Hematopoietic multipotent progenitor cell (in vitro differentiated cells): Measurements from ENCODE around the gene PLIN5. TPM values are rescaled to one million over a fixed set of nuclear protein-coding genes. Genes with fewer than 3 reads are reported as not detected.

Source experiments
- DNase-seq, 3 donors: peaks; one replicate each; pipeline ENCODE4 v3.0.0-alpha.2; 2011 to 2015; ENCODE audit warnings: low read depth in 2 of 3, low spot score in 2 of 3
- total RNA-seq: library from RNA; depleted of rRNA; stranded (reverse); fragments of >200 nt; gene quantifications from one replicate; pipeline ENCODE4 v1.2.3, GENCODE V29; 2012

Gene PLIN5
- total RNA-seq, 1 donor = 0.27 TPM

DNA sequence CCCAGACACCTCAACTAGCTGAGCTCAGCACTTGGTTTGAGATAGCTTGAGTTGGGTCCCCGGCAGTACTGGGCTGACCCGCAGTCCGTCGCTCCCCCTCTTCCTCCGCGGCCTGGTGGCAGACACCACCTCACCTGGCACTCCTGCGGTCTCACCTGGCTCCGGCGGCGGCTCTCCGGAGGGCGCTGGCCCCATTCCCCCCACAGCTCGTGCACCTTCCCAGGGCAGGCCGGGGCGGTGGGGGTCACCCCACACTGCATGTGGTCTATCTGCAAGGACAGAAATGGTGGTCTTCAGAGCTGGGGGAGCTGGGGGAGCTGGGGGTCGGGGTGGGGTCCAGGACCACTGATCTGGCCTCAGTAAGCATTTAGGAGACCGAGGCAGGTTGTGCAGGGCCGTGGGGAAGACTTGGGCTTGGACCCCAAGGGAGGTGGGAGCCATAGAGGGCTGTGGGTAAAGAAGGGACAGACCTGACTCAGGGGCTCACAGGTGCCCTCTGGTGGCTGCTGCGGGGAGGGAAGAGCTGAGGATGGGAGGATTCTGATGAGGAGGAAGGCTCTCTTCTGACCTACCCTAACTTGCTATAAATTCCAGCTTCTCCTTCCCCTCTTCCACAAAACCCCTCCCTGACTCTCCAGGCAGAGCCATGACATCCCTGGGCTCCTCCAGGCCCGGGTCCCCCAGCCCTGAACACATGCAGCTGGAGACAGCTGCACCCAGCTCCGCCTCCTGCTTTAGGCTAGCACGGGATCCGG lies 10.0 kb downstream of the PLIN5 start:
- DNase-seq = peak; percentile 18 to 63 (median 48)

DNA sequence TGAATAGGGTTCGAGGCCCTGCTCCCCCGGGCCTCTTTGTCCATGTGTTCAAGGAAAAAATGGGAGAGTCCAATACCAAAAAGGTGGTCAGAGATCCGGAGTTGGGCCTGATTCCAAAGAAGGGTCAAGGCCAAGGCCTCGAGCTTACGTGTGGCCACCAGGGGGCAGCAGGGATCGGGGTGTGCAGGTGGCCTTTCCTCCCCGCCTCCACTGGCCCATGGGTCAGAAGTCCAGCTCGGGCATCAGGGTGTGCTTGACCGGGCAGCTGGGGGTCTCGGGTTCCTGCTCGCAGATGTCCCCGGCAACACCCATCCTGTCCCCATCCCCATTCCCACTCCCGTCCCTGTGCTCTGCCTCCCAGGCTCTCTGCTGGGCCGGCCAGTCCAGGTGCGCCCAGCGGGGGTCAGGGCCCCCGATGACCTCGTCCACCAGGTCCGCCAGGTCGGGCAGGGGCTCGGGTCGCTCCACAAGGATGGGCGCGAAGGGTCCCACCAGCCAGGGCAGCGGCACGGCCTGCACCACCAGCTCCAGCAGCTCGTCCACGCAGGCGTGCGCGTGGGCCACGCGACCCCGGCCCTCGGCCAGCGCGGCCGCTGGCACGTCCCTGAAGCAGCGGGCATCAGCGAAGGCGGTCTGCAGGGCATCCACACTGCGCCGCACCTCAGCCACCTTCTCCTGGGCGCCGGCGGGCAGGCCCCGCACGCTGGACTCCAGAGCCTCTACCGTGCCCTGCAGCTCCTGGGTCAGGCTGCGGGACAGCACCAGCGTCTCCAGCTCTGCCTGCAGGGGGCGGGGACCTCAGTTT lies 11.5 kb downstream of the PLIN5 start:
- DNase-seq = peak in 1 of 3 donors; percentile 26

DNA sequence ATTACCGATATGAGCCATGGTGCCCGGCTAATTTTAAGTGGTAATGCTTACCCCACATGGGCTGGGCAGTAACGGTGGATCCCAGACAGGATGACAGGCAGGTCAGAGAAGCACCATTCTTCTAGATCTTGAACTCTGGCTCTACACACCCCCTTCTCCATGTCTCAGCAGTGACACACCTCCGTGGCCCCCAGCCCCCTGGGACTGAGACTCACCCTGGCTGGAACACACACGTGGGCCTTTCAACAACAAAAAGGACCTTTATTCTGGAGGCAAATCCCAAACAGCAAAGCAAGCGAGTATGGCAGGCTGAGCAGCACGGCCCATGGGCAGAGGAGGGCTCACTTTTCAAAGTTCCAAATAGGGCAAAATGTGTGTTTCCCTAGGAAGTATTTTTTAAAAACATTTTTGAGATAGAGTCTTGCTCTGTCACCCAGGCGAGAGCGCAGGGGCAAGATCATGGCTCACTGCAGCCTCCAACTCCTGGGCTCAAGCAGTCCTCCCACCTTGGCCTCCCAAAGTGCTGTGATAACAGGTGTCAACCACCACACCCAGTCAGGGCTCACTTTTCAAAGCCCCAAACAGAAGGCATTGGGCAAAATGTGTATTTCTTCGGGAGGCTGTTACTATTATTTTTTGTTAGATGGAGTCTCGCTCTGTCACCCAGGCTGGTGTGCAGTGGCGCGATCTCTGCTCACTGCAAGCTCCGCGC lies 12.6 kb downstream of the PLIN5 start:
- DNase-seq = no peak

DNA sequence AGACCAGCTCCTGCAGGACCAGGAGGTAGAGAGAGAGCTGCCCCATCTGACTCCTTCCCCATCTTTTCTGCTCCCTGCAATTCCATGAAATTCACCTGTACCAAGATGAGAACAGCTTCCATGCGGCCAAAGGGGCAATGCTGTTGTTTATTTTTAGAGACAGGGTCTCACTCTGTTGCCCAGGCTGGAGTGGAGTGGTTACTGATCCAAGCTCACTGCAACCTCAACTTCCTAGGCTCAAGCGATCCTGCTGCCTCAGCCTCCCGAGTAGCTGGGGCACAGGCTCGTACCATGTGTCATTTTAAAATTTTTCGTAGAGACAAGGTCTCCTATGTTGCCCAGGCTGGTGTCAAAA lies 13.2 kb downstream of the PLIN5 start:
- DNase-seq = no peak

DNA sequence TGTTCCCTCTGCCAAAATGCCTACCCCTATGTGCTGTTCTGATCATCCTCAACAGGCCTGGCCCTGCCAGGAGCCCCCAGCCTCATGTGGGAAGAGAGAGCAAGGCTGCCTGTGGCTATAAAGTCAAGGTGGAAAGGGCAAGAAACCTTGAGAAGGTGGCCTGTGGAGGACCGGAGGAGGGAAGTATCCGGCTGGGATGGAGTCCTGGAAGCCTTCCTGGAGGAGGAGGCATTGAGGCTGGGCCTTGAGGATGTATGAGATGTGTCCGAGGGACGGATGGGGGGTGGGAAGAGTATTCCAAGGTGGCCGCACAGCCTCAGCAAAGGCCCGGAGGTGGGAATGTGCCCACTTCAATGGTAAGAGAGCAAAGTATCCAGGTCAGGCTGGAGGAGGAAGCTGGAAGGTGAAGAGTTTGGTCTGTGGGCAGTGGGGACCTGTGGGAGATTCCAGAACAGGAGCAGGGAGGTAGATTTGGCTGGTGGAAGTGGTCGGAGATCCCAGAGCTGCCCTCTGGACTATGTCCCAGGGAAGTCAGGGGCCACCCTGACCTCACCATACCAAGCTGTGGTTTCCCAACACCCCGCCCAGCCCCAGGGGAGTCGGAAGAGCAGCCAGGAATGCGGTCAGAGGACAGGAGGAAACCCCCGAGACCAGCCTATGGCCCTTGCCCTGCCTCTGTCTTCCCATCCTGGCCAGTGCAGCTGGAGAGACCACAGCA lies 13.7 kb downstream of the PLIN5 start:
- DNase-seq = no peak

DNA sequence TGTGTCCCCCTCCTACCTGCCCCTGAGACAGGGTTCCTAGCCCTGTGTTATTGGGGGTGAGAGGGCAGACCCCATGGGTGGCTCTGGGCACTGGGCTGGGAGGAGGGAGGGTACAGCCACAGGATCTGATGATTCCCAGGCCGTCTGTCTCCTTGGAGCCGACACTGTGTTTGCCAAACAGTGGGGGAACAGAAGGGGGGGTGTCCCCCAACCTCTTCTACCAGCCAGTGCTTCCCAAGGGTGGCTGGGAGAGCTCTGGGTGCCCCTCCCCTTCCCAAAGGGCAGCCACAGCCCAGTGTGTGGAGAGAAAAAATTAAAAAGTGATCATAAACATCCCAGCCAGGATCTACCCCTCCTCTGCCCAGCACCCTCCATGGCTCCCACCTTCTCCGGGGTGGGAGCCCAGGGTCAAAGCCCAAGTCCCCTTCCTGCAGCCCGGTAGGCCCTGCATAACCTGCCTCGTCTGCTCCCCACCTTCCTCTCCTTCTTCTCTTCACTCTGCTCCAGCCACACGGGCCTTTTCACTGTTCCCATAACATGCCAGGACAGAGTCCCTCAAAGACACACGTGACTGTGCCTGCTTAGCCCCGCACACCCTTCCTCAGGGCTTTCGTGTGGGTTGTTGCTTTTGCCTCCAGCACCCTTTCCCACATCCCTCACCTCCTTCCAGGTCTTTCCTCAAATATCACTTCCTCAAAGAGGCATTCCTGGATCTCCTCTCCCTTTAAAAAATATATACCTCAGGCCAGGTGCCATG lies 15.3 kb downstream of the PLIN5 start:
- DNase-seq = no peak

DNA sequence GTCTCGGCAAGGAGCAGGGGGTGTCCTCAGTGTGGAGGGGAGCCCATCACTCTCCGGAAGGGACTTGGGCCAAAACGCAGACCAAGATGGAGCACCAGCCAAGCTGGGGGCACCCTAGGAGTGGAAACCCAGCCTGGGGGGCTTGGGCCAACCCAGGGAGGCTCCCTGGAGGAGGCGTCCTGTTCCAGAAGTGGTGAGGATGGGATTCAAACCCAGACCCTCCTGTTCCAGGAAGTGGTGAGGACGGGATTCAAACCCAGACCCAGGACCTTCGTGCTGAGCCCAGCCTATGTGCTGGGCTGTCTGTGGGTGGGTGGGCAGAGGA lies 15.9 kb downstream of the PLIN5 start:
- no peak for DNase-seq

DNA sequence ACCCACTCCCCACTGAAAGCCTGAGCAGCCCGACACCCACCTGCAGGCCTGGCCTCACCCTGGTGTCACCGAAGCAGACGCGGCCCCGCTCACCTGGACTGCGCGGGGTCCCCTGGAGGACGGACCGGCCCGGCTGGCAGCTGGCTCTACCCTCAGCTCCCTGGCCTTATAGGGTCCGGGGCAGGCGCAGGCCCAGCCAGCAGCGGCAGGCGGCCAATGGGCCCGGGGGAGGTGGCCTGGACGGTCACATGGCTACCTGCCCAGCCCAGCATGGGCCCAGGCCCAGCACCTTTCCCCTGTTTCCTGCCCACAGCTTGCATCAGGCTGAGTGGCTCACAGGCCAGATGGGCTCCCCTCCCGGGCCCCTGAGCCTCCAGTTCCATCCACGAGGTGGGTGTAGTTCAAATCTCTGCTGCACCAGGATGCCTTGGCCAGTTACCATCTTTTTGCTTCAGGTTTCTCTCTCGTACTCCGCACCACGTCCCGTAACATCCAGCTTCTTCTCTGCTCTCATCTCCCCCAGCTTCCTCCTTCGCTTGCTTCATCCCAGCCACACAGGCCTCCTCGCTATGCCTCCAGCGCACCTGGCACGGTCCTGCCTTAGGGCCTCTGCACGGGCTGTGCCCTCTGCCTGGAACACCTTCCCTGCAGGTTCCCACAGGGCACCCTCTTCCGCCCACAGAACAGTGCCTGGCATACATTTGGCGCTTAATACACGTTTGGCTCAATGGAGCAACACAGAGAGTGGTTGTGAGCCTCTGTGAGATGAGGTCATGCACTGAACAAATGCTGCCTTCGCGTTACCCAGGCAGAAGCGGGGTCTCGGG lies 16.5 kb downstream of the PLIN5 start, which contains the start of gene PLIN4:
Gene PLIN4, minus strand, starts transcription at position 142 of the 827 bp plus-strand sequence. CDS start 214 bp downstream, outside the sequence.
- DNase-seq = no peak

DNA sequence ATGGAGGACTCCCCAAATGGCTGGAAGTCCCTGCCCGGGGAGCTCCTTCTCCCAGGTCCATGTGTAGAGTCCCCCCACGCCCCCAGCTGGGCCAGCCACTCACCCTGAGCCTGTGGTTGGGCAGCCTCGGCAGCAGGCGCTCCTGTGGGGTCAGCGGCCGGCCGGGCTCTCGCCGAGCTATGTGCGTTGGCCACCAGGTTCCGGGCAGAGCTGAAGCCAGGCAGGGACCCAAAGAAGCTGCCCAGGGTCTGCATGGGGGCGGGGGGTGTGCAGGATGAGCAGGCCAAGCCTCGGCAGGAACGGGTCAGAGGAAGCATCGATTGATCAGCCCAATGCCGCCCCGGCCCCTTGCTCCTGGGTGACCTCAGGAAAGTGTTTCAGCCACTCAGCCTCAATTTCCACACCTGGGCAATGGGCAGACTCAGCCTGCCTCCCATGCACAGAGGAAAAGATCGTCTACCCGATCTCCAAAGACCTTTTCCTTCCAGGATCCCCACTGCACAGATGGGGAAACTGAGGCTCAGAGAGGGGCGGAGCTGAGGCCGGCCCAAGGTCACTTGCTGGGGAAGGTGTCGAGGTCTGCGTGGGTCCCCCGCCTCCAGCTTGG lies 17.5 kb downstream of the PLIN5 start:
- DNase-seq = no peak

DNA sequence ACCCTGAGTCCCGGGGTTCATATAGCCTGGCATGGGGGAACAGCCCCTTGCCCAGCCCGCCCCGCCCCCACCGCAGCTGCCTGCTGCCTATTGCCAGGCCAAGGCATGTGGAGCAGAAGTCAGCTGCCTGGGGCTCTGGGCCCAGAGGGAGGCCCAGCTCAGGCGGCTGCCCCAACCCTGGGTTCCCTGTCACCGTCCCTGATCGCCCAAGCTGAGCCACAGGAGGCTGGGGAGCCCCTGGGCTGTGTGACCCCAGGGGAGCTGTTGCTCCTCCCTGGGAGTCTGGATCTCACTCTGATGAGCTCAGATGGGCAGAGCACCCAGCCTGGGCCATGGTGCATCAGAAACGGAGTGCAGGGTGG lies 18.1 kb downstream of the PLIN5 start:
- no peak for DNase-seq

DNA sequence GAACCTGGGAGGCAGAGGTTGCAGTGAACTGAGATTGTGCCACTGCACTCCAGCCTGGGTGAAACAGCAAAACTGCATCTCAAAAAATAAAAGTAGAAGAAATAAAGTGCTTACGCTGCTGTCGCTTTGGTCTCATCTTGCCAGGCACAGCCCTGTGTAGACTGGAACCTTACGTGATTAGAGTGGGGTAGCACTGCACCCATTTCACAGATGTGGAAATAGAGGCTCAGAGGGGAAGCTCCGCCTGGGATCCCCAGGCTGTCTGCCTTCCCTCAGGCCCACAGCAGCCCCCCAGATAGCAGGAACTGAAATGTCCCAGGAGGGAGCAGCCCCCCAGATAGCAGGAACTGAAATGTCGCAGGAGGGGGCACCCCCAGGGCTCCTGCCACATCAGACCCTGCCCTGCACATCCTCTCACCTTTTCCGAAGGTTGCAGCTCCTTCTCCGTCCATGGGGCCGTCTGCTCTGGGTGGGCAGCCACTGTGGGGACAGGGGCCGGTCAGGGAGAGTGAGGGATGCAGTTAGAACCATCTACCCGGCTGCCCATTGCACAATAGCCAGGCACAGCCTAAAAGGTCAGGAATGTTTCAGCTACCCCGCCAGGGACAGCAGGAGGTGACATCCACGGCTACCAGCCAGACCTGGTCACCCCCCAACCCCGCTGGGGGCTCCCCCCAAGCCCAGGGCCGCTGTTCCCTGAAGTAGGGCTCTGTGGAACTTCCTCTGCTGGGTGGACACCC lies 18.7 kb downstream of the PLIN5 start:
- DNase-seq = no peak

DNA sequence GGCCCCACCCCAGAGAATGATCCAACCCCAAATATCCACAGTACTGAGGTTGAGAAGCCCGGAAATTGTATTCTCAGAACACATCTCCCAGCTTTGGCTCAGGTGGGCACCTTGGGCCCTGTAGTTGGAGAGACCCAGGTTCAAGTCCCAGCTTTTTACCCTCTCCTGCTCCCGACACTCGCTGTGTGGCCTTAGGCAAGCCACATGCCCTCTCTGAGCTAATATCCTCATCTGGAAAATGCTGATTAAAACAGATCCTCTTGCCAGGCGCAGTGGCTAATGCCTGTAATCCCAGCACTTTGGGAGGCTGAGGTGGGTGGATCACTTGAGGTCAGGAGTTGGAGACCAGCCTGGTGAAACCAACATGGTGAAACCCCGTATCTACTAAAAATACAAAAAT lies 19.3 kb downstream of the PLIN5 start:
- no peak for DNase-seq

DNA sequence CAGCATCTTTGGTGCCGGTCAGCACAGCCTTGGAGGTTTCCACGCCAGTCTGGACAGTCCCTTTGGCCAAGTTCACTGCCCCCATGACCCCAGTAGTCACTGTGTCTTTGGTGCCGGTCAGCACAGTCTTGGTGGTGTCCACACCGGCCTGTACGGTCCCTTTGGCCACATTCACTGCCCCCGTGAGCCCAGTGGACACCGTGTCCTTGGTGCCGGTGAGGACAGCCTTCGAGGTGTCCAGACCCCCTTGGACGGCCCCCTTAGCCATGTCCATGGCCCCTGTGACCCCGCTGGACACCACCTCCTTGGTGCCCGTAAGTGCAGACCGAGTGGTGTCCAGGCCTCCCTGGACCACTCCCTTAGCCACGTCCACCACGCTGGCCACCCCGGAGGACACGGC lies 21.8 kb downstream of the PLIN5 start:
- DNase-seq = no peak

DNA sequence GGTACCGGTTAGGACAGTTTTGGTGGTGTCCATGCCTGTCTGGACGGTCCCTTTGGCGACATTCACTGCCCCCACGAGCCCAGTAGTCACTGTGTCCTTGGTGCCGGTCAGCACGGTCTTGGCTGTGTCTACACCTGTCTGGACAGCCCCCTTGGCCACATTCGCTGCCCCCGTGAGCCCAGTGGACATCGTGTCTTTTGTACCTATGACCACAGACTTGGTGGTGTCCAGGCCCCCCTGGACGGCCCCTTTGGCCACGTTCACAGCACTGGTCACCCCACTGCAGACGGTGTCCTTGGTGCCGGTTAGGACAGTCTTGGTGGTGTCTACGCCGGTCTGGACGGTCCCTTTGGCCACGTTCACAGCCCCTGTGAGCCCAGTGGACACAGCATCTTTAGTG lies 23.0 kb downstream of the PLIN5 start:
- no peak for DNase-seq

DNA sequence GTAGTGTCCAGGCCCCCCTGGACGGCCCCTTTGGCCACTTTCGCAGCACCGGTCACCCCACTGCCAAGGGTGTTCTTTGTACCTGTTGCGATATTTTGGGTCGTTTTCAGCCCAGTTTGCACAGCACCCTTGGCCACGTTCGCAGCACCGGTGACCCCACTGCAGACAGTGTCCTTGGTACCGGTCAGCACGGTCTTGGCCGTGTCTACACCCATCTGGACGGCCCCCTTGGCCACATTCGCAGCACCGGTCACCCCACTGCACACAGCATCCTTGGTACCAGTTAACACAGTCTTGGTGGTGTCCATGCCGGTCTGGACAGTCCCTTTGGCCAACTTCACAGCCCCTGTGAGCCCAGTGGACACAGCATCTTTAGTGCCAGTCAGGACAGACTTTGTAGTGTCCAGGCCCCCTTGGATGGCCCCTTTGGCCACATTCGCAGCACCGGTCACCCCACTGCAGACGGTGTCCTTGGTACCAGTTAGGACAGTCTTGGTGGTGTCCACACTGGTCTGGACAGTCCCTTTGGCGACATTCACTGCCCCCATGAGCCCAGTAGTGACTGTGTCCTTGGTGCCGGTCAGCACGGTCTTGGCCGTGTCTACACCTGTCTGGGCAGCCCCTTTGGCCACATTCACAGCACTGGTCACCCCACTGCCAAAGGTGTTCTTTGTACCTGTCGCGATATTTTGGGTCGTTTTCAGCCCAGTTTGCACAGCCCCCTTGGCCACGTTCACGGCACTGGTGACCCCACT lies 23.5 kb downstream of the PLIN5 start:
- no peak for DNase-seq

DNA sequence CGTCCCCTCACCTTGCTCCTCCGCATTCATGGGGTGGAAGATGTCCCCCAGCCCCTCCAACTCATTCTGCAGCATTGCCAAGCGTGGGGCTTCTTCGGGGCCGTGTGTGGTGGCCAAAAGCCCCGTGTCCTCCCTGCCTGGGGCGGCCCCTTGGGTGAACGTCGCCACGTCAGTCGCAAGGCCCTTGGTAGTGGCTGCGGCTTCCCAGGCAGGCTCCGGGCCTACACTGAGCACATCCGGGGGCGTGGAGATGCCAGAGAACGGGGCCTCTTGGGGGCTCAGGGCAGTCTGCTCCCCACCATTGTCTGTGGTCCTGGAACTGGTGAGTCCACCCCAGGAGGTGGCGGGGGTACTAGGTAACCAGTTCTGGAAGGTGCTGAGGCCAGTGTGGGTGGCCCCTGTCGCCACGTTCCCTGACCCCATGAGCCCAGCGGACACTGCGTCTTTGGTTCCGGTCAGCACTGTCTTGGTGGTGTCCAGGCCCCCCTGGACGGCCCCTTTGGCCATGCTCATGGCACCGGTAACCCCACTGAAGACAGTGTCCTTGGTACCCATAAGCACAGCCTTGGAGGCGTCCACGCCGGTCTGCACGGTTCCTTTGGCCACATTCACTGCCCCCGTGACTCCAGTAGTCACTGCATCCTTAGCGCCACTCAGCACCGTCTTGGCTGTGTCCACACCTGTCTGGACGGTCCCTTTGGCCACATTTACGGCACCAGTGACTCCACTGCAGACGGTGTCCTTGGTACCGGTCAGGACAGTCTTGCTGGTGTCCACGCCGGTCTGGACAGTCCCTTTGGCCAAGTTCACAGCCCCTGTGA lies 24.4 kb downstream of the PLIN5 start:
- DNase-seq = no peak

DNA sequence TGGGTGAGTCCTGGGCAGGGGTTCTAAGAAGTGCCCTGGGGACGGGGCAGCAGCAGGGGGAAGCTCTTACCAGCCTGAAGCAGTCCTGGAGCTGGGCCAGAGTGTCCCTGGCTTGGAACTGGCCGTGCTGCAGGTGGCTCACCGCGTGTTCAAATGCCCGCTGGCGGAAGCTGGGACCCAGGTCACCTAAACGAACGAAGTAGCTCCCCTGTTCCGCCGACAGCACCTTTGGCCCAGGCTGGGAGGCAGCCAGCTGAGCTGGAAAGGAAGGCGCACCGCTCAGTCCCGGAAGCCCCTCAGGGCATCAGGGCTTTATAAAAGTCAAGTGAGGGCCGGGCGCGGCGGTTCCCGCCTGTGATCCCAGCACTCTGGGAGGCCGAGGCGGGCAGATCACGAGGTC lies 26.3 kb downstream of the PLIN5 start:
- no peak for DNase-seq
